Measurements from ENCODE around the gene NDUFS2.

NDUFS2 gene

GRCh38 chr1:161188381-161188780, 13.8 kb upstream of the NDUFS2 start:
- DNase-seq (ENCODE audit: low read depth), result no peak
- no peak for TF ChIP-seq CTCF (IDR thresholded peaks at IDR 0.05; ENCODE audit: control insufficient read depth, extremely low read depth, insufficient read depth)
- H3K4me3 ChIP-seq (ENCODE audit: low read depth, low read length), result no peak overlapping the region

GRCh38 chr1:161189036-161189435, 13.1 kb upstream of the NDUFS2 start:
- TF ChIP-seq CTCF (IDR thresholded peaks at IDR 0.05; ENCODE audit: control insufficient read depth, extremely low read depth, insufficient read depth), result no peak
- no peak for DNase-seq (ENCODE audit: low read depth)

GRCh38 chr1:161190962-161191521, 11.1 kb upstream of the NDUFS2 start:
- no peak for DNase-seq (ENCODE audit: low read depth)
- TF ChIP-seq CTCF (IDR thresholded peaks at IDR 0.05; ENCODE audit: control insufficient read depth, extremely low read depth, insufficient read depth), result no peak
- H3K4me3 ChIP-seq (ENCODE audit: low read depth, low read length), result no peak overlapping the region

More at GRCh38 chr1:161189036-161189435, 13.1 kb upstream of the NDUFS2 start:
- H3K4me3 ChIP-seq (ENCODE audit: low read depth, low read length), result no peak overlapping the region

- TF ChIP-seq CTCF (IDR thresholded peaks at IDR 0.05; ENCODE audit: control insufficient read depth, extremely low read depth, insufficient read depth), result no peak
- DNase-seq (ENCODE audit: low read depth), result no peak
- no peak overlapping the region for H3K4me3 ChIP-seq (ENCODE audit: low read depth, low read length)
Observed at GRCh38 chr1:161191971-161192370, 10.2 kb upstream of the NDUFS2 start.

- TF ChIP-seq CTCF (IDR thresholded peaks at IDR 0.05; ENCODE audit: control insufficient read depth, extremely low read depth, insufficient read depth), result peak; percentile 97
- no peak overlapping the region for H3K4me3 ChIP-seq (ENCODE audit: low read depth, low read length)
- no peak for DNase-seq (ENCODE audit: low read depth)
Observed at GRCh38 chr1:161192476-161193465, 9.4 kb upstream of the NDUFS2 start.

GRCh38 chr1:161193561-161194235, 8.5 kb upstream of the NDUFS2 start:
- TF ChIP-seq CTCF (IDR thresholded peaks at IDR 0.05; ENCODE audit: control insufficient read depth, extremely low read depth, insufficient read depth), result peak; percentile 35
- no peak for DNase-seq (ENCODE audit: low read depth)
- H3K4me3 ChIP-seq (ENCODE audit: low read depth, low read length), result no peak overlapping the region

All from LNCaP clone FGC (cell line).